Astrocyte of the hippocampus (primary cell): ENCODE results near the gene GPRC5D.
A peak's percentile ranks its signal among the peaks of the same experiment; 100 is the strongest.

Experiments used
- DNase-seq: peaks from one replicate; pipeline ENCODE4 v3.0.0; 2011; ENCODE audit warnings: low read depth, low spot score

Gene GPRC5D

DNA sequence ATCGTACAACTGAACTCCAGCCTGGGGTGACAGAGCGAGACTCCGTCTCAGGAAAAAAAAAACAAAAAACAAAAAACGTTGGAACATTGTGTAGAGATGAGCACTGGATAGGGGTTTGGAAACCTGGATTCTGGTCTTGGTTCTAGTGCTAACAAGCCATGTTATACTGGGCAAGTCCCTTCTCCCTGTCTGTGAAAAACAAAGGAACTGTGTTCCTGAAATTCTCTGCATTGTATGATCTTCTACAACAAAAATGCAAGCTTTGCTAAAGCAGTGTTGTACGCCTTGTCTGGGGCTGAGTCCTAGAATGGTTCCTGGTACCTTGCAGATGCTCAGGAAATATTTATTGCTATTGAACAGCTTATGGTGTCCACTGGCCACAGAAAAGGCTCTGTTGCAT is 13.4 kb downstream of the GPRC5D start:
- DNase-seq, result peak; percentile 39

DNA sequence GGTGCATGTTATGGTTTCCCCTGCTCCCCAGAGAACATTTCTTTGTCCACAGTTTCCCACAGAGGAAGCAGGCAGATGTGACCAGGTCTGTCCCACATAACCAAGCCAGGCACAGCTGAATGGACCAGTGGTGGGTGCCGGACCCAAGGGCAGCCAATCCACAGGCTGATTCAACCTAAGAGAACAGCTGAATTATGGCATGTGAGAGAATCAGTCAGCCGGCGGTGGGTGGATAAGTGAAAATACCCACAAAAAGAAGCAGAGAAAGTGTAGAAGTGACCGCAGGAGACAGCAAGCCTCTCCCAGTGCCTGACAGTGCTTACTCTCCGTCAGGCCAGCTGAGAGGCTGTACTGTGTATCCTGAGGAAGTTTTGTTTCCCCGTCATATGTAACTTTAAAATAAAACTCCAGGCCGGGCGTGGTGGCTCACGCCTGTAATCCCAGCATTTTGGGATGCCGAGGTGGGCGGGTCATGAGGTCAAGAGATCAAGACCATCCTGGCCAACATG is 14.9 kb downstream of the GPRC5D start:
- no peak for DNase-seq

DNA sequence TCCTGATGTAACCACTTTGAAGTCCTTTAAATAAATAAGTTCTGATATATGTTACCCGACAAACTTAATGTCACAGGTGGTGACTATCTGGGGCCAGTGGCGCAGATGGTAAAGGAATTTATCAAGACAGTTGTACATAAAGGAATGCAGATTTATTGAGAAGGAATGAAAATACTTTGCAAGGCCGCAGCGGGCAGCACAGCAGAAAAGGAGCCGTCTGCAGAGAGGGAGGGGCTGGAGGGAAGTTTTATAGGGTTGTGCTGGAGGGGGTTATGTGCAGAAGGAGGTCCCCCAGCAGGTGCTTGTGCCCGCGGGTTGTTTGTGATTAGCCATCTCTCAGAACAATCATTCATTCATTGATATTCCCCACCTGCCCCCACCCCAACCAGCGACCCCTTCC is 17.4 kb downstream of the GPRC5D start:
- DNase-seq, result no peak

DNA sequence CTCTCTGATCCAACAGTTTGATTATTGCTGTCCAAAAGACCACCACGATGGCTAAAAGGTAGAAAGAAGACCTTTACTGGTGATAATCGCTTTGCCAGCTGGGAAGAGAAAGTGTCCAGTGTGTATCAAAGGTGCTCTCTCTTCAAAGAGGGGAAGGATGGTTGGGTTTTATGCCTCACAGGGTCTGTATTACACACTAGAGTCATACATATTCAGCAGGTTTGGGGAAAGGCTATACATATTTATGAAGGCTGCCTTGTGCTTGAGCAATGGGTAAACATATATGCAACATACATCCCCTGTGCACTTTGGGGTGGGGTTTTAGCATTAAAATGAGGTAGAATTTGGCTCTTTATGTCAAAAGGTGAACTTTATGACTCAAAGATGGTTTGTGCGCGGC is 18.2 kb downstream of the GPRC5D start:
- DNase-seq, result no peak

DNA sequence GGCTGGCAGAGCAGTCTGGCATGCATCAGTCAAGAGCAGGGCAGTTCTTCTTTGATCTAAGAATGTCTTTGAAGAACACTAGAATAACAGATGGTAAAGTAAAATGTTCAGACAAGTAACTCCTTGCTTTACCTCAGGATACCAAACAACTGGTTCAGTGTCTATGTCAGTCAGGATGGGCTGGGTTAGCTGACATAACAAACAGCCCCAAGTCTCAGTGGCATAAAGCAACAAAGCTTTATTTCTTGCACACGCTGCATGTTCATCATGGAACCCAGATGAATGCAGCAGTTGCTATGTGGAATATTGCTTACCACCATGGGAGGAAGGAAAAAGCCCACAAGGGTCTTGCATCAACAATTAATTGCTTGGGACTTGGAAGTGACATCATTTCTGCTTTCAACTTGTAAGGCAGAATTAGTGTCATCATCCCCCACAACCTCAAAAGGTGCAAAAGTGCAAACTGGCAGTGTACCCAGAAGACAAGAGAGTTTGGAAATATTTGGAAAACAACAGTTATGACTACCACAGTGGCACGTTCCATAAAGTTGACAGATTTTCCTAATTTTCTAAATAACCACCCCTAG is 21.2 kb downstream of the GPRC5D start:
- no peak for DNase-seq

DNA sequence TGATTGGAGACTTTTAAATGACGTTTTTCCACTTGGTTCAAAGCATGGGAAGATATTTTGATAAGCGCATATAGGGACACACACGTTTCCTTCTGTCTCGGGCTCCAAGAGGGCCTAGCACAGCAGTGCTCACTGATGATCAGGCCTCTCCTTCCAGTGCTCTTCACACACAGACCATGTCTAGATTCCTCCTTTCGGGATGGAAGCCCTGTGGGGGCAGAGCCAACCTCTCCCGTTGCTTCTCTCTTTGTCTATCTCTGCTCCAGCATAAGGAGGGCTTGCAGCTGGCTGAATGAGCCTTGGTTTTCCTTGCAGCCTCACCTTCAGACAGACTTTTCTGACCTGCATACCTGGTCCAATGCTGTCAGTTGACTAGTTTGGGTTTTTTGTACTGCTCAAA is 22.3 kb downstream of the GPRC5D start:
- DNase-seq, result no peak

DNA sequence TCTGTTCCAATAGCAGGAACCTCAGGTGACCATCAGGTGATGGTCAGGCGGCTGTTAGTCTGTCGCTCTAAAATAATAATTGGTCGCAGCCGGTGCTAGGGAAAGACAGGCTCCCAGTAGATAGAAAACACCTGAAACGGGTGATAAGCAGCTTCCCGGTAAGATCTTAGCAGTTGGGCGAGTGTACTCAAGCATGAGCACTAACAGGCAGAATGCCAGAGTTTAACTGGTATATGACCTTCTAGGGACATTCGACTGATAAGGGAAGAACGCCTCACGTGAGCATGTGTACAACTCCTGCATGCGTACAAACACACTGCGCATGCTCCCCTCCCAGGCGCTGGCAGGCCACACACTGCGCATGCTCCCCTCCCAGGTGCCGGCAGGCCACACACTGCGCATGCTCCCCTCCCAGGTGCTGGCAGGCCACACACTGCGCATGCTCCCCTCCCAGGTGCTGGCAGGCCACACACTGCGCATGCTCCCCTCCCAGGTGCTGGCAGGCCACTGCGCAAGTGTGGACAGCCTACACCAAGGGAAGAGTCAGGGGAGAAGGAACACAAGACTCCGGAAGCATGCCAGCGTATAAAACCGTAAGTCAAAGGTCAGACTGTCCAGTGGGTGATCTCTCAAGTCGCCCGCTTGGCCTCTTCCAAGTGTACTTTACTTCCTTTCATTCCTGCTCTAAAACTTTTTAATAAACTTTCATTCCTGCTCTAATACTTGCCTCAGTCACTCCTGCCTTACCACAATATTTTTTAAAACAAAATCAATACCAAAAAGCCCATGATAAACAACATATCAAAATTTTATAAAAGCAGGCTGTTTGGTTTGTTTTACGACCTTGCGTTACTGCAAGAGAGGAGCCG is 24.5 kb downstream of the GPRC5D start:
- DNase-seq, result peak; percentile 45

DNA sequence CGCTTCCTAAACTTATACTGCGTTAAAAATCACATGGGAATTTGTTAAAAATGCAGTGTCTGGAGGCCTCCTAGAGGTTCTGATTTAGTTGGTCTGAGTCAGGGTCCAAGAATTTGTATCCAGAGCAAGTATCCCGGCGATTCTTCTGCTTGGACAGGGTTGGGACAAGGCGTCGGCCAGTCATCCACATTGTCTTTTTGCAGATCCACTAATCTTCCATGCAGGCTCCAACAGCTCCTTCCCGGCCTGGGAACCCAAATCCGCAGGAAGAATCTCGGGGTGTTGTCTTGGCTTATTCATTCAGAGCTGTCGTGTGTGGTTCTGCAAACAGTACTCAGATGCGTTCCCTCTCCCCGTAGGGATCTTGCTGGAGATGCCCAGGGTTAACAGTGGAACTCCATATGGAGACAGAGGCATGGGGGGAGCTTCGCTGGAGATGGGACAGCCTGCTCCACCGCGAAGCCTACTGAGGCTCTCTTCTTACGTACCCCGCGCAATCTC is 25.3 kb downstream of the GPRC5D start:
- DNase-seq, result no peak

DNA sequence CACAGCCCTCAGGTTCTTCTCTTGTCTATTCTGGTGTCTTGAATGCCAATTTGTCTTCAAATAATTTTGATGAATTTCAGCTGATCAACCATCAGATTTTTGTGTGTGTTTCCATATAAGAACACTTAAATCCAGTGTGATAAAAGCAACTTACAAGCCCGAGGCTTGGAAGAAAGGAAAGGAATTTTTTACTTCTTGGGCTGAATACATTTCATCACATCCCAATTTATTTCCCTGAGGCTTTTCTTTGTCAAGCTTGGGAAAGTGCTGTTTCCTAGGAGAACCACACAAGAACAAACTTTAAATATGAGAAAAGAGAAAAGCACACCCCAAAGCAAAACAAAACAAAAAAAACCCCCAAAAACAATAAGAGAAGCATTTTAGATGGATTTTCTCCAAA is 26.6 kb downstream of the GPRC5D start:
- DNase-seq, result no peak

DNA sequence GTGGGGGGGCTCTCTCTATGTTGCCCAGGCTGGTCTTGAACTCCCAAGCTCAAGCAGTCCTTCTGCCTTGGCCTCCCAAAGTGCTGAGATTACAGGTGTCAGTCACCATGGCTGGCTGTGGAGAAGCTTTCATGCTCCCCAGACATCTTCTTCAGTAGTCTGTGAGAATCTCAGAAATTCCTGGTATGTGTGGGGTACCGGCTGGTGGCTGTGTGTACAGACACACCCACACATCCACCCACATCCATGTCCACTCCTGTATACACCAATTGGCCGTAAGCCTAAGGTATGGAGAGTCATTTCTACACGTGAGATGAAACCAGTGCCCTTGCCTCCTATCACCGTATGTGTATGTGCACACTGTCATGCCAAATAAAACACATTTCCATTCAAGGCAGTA is 27.8 kb downstream of the GPRC5D start:
- DNase-seq, result no peak

DNA sequence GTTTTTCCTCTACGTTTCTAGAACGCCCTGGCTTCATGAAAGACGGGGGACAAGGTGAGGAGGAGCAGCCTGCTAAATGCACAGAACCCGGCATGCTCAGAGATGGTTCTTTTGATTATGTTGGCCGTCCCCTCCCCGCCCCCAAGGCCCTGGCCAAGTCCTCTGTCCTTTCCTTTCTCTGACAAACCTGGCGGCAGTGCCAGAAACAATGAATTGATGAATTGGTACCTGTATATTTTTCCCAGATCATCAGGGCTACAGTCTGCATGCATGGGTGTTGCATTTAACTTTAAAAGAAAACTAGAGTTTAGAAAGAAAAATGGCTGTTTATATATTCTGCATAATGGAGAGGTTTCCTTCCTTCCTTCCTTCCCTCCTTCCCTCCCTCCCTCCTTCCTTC is 29.0 kb downstream of the GPRC5D start:
- no peak for DNase-seq

DNA sequence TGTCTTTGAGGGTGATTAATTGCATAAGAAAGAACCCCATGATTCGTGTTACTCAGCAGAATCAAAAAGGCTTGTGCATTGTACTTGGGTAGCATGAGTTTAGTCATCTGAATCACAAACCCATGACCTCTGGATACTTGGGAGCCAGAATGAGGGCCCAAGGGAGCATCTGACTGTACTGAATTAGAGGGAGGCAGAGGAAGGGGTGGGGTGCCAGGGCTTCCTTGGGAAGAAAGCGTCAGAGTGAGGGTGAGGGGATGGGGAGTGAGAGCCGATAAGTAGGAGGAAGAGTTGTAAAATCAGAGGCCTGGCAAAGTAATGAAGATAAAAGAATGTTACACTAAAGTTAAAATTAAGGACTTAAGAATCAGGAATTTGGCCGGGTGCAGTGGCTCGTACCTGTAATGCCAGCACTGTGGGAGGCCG is 29.8 kb downstream of the GPRC5D start:
- DNase-seq, result no peak

DNA sequence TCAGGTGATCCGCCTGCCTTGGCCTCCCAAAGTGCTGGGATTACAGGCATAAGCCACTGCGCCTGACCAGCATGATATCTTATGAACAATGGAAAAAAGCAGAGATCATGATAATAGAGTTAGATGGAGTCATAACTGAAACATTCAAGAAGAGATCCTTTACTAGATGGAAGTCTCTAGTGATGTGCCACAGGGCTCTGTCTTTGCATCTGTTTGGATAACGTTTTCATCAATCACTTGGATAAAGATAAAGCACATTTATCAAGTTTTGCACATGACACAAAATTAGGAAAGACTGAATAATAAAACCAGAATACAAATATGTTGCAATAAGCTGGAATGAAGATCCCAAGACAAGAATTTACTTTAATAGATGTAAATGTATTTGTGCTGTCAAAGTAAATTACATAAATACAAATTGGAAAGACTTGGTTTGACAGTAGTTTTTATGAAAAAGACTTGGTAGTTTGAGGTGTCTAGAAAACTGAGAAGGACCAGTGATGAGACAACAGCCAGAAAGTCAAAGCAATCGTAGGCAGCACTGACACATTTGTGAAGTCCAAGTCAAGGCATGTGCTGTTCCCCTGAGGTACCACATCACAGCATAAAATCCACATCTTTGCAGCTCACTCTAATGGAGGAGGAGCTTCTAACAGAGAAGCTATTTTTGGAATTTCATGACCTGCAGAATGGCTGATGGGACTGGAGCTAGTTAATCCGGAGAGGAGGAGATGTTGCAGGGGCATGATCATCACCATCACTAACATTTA is 32.1 kb downstream of the GPRC5D start:
- no peak for DNase-seq

DNA sequence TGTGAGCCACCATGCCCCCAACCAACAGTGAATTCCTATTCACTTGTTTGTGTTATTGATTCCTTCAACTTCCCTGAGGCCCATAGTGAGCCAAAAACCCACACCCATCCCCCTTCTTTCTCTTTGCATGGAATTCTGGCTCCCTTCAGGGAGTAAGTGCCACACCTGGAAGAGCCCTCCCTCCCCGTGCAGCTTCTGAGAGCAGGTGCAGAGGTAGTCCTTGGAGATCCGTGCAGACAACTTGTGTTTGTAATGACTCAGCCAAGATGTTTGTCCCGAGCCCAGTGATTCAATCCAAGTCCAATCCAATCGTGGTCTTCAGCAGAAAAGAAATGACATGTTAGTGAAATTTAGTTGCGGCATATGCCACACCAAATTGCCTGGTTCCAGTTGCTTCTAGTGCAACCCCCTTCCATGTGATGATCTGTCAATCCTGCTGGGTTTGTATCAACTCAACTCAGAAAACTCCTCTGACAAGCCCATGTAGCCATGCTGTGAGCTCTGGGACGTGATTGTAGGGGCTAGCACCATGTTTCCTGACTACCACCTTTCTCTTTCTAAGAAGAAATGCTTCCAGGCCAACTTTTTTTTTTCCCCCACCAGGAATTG is 33.1 kb downstream of the GPRC5D start:
- no peak for DNase-seq

DNA sequence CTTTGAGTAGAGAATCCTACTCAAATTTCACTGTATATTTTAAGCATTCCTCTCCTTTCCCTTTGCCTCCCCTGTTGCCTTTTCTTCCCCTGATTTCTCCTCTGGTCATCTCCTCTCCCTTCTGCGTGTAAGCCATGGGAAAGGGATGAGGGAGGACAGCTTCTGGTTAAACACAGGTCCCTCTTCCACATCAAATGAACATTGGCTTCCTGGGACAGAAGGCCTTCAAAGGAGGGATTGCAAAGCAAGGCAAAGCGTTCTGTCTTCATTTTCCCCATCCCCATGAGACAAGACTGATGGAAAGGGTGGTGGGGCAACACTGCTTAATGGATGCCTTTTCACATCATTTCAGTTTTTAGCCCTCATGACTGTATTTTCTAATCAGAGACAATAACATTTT is 34.5 kb downstream of the GPRC5D start:
- DNase-seq, result no peak

DNA sequence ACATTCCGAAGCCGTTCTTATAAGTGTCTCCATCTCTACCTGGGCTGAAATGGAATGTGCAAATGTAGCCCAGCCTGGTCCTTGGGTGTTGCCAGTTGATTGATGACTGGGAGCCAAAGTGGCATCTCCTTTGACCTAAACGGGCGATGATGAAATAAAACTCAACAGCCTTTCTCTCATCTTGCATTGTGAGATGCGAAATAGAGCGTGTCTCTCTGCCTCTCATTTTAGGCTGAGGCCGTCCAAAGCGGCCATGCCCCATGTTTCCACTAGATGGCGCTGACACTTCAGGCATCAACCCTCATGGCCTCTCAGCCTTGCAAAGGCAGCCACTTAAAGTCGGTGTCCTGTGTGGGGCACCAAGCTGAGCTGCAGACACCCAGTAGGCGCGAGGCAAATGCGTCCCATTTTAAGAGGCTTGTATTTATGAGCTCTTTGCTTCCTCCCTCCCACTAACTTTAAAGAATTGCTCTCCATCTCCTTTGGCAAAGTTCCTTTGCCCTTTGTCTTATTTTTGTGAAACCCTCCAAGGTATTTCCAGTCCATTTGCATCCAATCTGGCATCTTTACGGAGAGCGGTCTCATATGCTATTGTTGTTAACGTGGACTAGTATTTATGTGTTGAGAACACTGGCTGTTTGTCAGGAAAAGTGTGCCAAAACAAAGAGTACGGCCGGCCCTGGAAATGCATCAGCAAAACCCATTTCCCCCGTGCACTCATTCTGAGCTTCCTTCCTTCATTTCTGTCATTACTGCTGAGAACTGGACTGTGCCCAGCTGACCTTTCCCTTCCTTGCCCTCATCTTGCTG is 35.6 kb downstream of the GPRC5D start:
- peak; percentile 92 for DNase-seq

DNA sequence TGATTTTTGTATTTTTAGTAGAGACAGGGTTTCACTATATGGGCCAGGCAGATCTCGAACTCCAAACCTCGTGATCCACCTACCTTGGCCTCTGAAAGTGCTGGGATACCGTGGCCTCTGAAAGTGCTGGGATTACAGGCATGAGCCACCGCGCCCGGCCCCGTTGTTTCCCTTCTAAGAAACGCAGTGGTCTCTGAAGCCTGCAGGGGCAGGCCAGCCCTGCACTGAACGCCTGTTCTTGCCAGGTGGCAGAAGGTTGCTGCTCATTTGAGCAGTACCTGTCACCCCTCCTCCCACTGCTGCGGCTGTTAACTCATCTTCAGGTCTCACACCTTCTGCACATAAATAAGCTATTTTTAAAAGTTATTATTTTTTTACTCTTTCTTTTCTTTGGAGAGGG is 36.3 kb downstream of the GPRC5D start:
- no peak for DNase-seq

DNA sequence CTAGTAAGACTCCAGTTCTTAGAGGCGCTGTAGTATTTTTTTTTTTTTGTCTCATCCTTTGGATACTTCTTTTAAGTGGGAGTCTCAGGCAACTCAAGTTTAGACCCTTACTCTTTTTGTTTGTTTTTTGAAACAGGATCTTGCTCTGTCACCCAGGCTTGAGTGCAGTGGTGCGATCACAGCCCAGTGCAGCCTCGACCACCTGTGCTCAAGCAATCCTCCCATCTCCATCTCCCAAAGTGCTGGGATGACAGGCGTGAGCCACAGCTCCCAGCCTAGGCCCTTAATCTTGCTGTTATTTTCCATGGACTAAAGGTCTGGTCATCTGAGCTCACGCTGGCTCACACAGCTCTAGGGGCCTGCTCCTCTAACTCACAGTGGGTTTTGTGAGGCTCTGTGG is 39.3 kb downstream of the GPRC5D start:
- DNase-seq, result no peak

DNA sequence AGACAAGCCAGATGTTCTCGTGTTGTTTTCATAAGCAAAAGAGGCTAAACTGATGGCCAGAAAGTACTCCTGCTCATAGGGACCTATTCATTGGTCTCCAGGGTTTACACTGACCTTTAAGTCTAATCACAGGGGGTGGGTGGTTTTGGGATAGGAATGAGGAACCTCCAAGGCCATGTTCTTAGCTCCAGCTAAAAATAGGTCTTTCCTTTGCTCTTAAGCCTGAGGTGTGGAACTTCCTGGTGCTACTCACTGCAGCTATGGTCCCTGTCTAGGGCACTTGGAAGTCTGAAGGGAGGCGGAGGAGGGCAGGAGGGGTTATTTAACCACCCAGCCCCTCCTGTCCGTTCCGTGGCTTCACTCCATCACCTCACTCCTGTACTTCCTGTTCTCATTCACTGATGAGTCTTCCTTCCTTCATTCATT is 42.0 kb downstream of the GPRC5D start:
- no peak for DNase-seq

DNA sequence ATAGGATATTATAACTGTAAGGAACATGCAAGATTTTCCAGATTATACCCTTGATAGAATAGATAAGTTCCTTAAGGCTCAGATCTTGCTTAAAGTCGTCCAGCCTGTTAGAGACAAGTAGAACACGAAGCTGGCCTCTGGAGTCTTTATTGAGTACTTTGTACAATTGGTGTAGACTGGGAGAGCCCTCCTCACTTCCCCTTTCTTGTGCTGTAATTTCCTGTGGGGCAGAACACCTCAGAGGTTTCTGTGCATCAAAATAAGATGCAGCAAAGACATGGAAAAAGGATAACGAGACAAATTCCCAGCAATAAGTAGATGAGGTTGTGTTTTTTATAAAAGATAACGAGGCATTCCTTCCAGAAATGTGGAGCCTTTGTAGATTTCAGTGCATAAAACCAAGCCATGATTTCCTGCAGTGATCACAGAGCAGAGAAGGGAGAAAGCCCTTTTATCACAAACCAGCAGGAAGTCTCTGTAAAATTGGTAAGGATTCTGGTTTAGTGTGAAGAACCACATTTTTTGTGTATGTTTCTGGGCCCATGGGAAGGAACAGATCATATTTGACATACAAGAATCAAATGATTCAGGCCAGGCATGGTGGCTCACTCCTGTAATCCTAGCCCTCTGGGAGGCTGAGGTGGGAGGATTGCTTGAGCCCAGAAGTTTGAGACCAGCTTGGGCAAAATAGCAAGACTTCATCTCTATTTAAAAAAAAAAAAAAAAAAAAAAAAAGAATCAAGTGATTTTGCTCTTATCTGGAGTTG is 42.6 kb downstream of the GPRC5D start:
- no peak for DNase-seq
